GM12801 (cell line): Measurements from ENCODE around the gene LAMB4.

Source experiments
- CTCF ChIP-seq: IDR thresholded peaks from one replicate; pipeline ENCODE4 v1.5.1; 2011; ENCODE audit warnings: control low read depth; ENCODE audit not compliant: insufficient read length; ENCODE audit errors: extremely low read depth

LAMB4 gene

DNA sequence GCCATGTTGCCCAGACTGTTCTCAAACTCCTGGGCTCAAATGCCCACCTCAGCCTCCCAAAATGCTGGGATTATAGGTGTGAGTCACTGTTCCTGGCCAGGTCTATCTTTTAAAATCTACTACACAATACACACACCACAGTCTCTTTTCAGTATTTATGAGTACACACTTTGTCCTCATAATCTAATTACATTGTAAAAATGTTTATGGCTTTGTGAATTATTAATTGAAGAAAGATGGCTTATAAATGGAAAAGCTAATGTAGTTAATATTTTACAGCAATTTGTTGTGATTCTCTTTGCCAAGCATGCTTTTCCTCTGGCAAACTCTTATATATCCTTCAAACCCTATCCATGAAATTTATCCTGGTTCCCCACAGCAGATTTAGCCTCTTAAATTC lies 22.0 kb downstream of the LAMB4 start:
- TF ChIP-seq CTCF = no peak

GRCh38 chr7:108104324-108104723 lies 25.8 kb downstream of the LAMB4 start:
- TF ChIP-seq CTCF = no peak

DNA sequence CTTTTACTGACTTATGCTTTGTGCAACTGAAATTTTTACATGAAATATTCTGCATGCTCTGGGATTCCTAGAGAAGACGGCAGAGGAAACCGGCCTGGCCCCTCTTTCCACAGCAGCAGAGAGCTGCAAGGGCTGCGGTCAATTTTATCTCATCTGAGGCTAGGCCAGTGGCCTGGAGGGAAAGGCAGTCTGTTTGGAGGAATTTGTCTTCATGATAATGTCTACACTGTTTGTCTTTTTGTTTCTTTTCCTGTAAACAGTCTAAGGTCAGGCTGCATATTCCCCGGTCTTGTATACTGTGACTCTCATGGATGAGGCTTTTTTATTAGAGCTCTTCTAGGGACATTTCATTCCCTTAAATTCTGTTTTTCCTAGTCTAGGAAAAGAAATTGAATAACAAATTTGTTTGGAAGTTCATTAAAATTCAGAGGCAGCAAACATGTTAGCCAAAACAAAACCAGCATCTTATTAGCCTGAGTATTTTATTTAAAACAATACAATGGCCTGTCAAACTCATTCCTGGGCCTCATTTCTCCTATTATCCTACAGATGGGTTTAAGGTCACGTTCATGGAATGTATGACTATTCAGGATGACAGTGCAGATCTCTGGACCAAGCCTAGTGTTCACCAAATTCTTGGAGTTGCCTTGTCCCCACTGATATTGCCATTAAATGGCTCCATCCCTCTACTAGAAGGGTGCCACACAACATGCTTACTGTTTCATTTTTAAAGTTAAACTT lies 26.4 kb downstream of the LAMB4 start:
- no peak for TF ChIP-seq CTCF

DNA sequence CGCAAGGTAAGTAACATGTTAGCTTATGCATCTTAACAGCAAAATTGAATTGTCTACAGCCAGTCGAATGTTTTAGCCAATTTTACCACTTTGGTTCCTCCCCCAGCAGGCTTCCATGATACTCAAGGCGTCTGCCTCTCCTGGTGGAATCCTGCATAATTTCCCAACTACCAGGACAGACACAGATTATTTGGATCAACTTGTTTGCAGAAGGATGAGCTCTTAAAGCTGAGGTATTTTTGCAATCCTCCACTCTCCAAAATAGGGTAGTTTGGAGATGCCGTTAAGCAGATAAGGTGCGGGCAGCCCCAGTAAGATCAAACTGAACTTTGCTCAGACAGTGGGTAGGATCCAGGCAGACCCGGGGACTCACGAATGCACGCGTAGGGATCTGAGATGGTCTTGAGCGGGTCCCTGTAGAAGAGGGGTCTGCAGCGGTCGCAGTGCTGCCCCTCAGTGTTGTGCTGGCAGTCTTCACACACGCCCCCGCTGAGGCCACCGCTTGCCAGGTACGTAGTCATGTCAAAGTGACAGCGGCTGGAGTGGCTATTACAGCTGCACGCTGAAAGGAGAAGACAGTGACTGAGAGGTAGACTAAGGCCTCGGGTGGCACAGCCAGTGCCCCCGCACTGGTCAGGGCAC lies 27.4 kb downstream of the LAMB4 start:
- no peak for TF ChIP-seq CTCF

- TF ChIP-seq CTCF = no peak
These were observed 28.4 kb downstream of the LAMB4 start for GRCh38 chr7:108101759-108102158.

DNA sequence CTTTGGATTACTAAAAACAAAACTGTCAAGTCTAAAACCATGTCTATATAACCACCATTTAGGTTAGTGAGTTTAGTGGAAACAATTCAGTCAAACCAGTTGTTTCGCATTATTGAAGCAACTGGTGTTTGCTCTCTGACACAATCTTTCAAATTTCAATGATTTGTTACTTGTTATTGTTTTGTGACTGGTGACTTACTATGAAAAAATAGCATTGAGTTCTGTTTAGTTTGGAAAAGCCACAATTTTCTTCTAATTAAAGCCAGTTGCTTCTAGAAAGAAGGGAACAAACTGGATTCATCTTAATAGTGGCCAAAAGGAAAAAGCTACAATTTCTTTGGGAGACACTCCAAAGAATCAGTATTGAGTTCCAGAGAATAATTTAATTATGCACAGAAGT lies 30.4 kb downstream of the LAMB4 start:
- TF ChIP-seq CTCF = no peak

DNA sequence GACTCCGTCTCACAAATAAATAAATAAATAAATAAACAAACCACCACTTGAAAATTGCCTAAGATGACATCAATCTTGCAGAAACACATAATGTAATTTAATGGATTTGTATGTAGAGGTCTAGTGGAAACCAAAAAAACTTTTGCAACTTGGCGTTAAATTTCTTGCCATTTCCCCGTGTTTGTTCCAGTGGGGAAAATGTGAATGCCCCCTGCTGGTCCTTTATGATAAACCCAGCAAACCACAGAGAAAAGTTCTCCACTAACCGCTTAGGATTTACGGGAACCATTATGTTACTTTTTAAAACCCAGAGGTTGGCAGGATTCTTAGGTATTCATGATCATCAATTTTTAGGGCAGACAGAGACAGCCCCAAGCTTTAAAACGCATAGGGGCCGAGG lies 32.5 kb downstream of the LAMB4 start:
- no peak for TF ChIP-seq CTCF
